Vagina (tissue), 2 donors: ENCODE data around the gene TMEM18.

Source experiments
- CTCF ChIP-seq, 3 experiments: fragments of 450-650 bp in 2 of 3; fragments of 200-600 bp in 1 of 3; sonication (generic) in 1 of 3; IDR thresholded peaks; one replicate each; pipeline ENCODE4 v1.5.1; 2017 to 2019; ENCODE audit warnings: antibody characterized with exemption in 3 of 3, mild to moderate bottlenecking in 2 of 3, moderate library complexity in 2 of 3
- POLR2AphosphoS5 ChIP-seq, 2 donors: sonication (generic); formaldehyde crosslinking; IDR thresholded peaks; one replicate each; pipeline ENCODE4 v1.9.0; 2017; ENCODE audit warnings: antibody characterized with exemption in 2 of 2, mild to moderate bottlenecking in 2 of 2, low read depth in 1 of 2; ENCODE audit not compliant: insufficient read depth in 1 of 2

GRCh38 chr2:671787-672605 lies 5.2 kb downstream of the TMEM18 start:
- no peak for TF ChIP-seq CTCF (IDR thresholded peaks at IDR 0.05)
- no peak for TF ChIP-seq POLR2AphosphoS5 (IDR thresholded peaks at IDR 0.05; ENCODE audit: insufficient read depth in 1 of 2, low read depth in 1 of 2)
